H54 (cell line): ENCODE data around the gene HHIP.

Experiments used
- DNase-seq: peaks from one replicate; pipeline ENCODE4 v3.0.0; 2011; ENCODE audit warnings: low spot score, mixed read lengths; ENCODE audit not compliant: insufficient read length
- FAIRE-seq: peaks from 3 replicates; lab custom pipeline; 2011; peaks lifted over from hg19 to GRCh38; lab: Jason Lieb, UNC
- POLR2A ChIP-seq: IDR thresholded peaks from 2 replicates; pipeline ENCODE4 v1.6.1; 2011; ENCODE audit warnings: low read depth, mild to moderate bottlenecking, low read length

HHIP gene

GRCh38 chr4:144670776-144671175 is 24.8 kb downstream of the HHIP start:
- DNase-seq, result no peak
- FAIRE-seq, result no peak
- TF ChIP-seq POLR2A, result no peak

GRCh38 chr4:144674711-144675110 is 28.8 kb downstream of the HHIP start:
- no peak for FAIRE-seq
- DNase-seq, result no peak
- no peak for TF ChIP-seq POLR2A

DNA sequence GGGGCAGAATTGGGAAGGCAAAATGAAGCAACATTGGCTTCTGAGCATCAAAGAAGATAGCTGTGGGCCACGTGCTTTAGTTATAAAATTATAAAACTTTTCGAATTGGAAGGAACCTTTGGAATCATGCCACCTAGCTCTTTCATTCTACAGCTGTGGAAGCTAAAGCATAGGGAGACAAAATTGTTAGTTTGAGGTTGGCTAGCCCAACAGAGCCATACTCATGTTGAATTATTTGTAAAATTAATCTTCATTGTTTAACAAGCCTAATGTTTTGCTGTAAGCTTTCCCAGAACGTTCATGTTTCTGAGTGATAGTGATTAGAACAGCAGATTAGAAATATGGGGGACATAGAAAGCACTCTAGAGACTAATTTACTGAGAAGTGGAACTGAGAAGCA is 35.9 kb downstream of the HHIP start:
- FAIRE-seq (no peak), DNase-seq (no peak)
- TF ChIP-seq POLR2A, result no peak

DNA sequence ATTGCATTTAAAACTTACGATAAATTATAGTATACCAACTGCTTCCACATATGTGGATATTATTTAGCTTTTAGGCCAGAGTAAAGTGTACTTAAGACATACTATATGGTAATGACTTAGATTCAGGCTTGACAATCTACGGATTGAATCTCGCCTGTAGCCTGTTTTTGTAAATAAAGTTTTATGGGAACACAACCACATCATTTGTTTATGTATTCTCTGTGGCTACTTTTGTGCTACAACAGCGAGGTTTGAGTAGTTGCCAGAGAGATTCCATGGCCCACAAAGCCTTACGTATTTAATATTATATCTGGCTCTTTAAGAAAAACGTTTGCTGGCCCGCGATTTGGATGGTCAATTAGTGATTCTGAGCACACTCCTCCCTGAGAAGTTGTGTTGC is 37.6 kb downstream of the HHIP start:
- DNase-seq (no peak), FAIRE-seq (no peak)
- TF ChIP-seq POLR2A, result no peak

- TF ChIP-seq POLR2A, result no peak
- FAIRE-seq, result no peak
- DNase-seq, result no peak
These were observed 40.0 kb downstream of the HHIP start for GRCh38 chr4:144685911-144686310.

GRCh38 chr4:144686921-144687320 is 41.0 kb downstream of the HHIP start:
- FAIRE-seq (no peak), DNase-seq (no peak)
- no peak for TF ChIP-seq POLR2A

- DNase-seq, result no peak
- no peak for TF ChIP-seq POLR2A
- no peak for FAIRE-seq
These were observed 41.5 kb downstream of the HHIP start for GRCh38 chr4:144687466-144687865.

GRCh38 chr4:144688035-144688569 is 42.1 kb downstream of the HHIP start:
- FAIRE-seq (no peak), DNase-seq (no peak)
- TF ChIP-seq POLR2A, result no peak

DNA sequence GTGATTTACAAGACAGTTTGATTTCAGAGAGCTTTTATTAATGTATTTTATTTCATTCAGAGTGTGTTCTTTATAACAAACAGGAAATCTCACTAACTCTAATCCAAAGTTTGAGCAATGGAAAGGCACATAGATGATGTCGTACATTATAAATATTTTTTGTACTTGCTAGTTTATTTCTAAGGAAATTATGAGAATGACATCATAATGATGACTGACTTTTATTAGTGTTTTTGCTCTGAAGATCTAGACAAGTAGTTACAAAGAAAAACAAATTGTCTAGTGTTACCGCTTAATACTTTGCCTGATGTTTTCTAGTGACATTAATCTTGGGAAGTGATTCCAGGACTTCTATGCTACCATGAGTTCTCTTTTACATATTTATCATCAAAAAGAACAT is 43.2 kb downstream of the HHIP start:
- no peak for TF ChIP-seq POLR2A
- no peak for DNase-seq
- no peak for FAIRE-seq

GRCh38 chr4:144695721-144696120 is 49.8 kb downstream of the HHIP start:
- FAIRE-seq, result no peak
- TF ChIP-seq POLR2A, result no peak
- no peak for DNase-seq

- no peak for TF ChIP-seq POLR2A
- FAIRE-seq (no peak), DNase-seq (no peak)
These were observed 50.4 kb downstream of the HHIP start for GRCh38 chr4:144696376-144696775.

- no peak for DNase-seq
- no peak for TF ChIP-seq POLR2A
- FAIRE-seq, result no peak
These were observed 53.6 kb downstream of the HHIP start for GRCh38 chr4:144699565-144699964.

DNA sequence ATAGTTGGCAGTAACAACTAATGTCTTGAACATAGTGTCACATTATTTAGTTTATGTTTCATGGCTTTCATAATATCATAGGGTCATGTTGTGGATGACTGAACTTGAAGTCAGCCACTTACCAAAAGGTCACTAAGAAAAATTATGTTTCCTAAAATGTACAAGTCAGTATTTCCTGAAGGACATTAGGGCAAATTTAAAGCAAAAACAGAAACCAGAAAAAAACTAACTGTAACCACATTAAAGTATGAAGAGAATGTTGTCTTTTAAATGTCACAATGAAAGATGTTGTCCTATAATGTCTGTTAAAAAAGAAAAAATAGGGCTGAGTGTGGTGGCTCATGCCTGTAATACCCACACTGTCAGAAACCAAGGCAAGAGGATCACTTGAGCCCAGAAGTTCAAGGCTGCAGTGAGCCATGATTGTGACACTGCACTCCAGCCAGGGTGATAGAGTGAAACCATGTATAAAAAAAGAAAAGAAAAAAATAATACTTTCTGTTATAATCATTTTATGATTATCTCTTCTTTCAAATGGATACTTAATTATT is 55.8 kb downstream of the HHIP start:
- TF ChIP-seq POLR2A, result no peak
- FAIRE-seq, result no peak
- DNase-seq, result no peak

DNA sequence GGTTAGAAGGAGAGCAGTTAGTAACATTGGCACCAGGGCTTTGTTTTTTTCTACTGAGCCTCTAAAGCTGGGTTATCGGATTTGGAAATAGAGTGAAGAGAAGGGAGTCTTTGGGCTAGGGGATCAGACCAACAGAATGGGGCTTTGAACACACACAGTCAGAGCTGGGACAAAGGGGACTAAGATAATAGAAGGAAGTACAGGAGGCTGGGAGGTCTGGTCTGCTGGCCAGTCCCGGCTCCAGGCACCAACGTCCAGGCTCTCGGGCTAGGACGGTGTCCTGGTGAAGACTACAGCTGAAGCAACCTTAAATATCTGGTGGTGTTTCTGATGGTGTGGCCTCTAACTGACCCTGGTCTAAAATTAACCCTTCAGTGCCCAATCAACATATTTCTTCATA is 57.5 kb downstream of the HHIP start:
- TF ChIP-seq POLR2A, result no peak
- FAIRE-seq, result no peak
- no peak for DNase-seq
